HG03159 (cell line): ENCODE data around the gene KCND3.

Experiments
- ATAC-seq: cut with Tn5 transposase; IDR thresholded peaks from one replicate; pipeline ENCODE4 v1.9.1; 2021; ENCODE audit warnings: mild to moderate bottlenecking, moderate library complexity; ENCODE audit not compliant: unreplicated experiment

The KCND3 gene

GRCh38 chr1:111961016-111961415 lies 28.5 kb downstream of the KCND3 start:
- no peak for ATAC-seq

GRCh38 chr1:111959436-111959835 lies 30.0 kb downstream of the KCND3 start:
- ATAC-seq: no peak

GRCh38 chr1:111958851-111959250 lies 30.6 kb downstream of the KCND3 start:
- ATAC-seq: no peak

GRCh38 chr1:111958075-111958474 lies 31.4 kb downstream of the KCND3 start:
- ATAC-seq: no peak

GRCh38 chr1:111956155-111956771 lies 33.2 kb downstream of the KCND3 start:
- no peak for ATAC-seq

- no peak for ATAC-seq
These were observed 33.7 kb downstream of the KCND3 start for GRCh38 chr1:111955755-111956154.

- ATAC-seq: no peak
These were observed 35.7 kb downstream of the KCND3 start for GRCh38 chr1:111953797-111954196.

- ATAC-seq: no peak
These were observed 37.3 kb downstream of the KCND3 start for GRCh38 chr1:111952125-111952657.

GRCh38 chr1:111948209-111949171 lies 41.0 kb downstream of the KCND3 start:
- no peak for ATAC-seq

GRCh38 chr1:111943846-111944749 lies 45.4 kb downstream of the KCND3 start:
- ATAC-seq: no peak

- no peak for ATAC-seq
These were observed 46.4 kb downstream of the KCND3 start for GRCh38 chr1:111943066-111943465.

- ATAC-seq: no peak
These were observed 50.9 kb downstream of the KCND3 start for GRCh38 chr1:111938536-111938935.

GRCh38 chr1:111938123-111938522 lies 51.3 kb downstream of the KCND3 start:
- ATAC-seq: no peak

- ATAC-seq: no peak
These were observed 52.2 kb downstream of the KCND3 start for GRCh38 chr1:111937147-111937725.

GRCh38 chr1:111934106-111934852 lies 55.2 kb downstream of the KCND3 start:
- ATAC-seq: no peak

- ATAC-seq: no peak
These were observed 59.1 kb downstream of the KCND3 start for GRCh38 chr1:111930356-111930755.

GRCh38 chr1:111928531-111928930 lies 60.9 kb downstream of the KCND3 start:
- ATAC-seq: no peak

- ATAC-seq: no peak
These were observed 61.8 kb downstream of the KCND3 start for GRCh38 chr1:111927652-111928051.

GRCh38 chr1:111924786-111925185 lies 64.7 kb downstream of the KCND3 start:
- no peak for ATAC-seq

GRCh38 chr1:111923766-111924165 lies 65.7 kb downstream of the KCND3 start:
- ATAC-seq: no peak
